Germinal center (tissue), 1 donor: Measurements from ENCODE around the gene ALDH18A1.
"Not testable (repeated sequence)": the region's sequence is repeated elsewhere in the genome, so short reads cannot be mapped to it uniquely, and the experiment has no call there.

ENCODE experiments used
- DNase-seq: peaks from one replicate; pipeline ENCODE4 v3.0.0; 2012; ENCODE audit warnings: mixed read lengths, low spot score

The ALDH18A1 gene

DNA sequence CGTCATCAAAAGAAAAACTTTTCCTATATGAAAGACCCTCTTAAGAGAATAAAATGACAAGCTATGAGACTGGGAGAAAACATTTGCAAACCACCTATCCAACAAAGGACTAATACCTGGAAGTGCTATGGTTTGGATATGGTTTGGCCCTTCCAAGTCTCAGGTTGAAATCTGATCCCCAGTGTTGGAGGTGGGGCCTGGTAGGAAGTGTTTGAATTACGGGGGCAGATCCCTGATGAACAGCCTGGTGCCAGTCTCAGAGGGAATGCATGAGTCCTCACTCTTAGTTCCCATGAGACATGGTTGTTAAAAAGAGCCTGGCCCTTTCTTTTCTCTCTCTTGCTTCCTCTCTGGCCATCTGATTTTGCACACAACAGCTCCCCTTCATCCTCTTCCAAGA, 6.3 kb downstream of the ALDH18A1 start:
- no peak for DNase-seq

DNA sequence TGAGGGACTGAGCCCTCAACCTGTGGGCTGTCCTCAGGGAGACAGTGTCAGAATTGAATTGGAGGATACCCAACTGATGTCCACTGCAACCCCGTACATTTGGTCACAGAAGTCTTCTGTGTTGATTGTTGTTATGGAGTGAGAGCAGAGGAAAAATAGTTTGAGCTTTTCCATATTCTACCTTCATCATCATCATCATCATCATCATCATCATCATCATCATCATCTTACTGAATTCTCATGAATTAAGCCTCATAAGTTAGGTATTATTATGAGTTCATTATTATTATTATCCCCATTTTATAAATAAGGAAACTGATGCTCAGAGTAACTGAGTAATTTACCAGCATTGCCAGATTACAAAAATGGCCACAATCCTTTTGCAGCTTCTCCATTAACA, 8.4 kb downstream of the ALDH18A1 start:
- no peak for DNase-seq

DNA sequence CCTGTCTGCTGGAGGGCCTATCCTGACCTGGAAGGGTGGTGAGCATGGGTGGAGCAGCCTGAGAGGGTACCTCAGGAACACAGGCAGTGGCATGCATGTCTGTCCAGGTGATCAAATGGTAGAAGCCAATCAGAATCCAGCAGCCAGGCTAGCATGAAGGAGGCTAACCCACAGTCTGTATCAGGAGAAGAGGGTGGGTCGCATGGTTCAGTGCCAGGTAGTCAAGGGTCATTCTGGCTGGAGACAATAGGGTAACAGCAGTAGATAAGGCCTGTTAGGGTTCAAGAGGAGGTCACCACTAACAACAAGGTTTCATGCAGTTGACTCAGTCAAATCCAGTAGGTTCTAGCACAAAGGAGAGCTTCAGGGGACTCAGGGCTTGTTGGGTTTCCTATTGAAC, 10.4 kb downstream of the ALDH18A1 start:
- no peak for DNase-seq

GRCh38 chr10:95644901-95645300, 11.6 kb downstream of the ALDH18A1 start:
- DNase-seq: no peak

- DNase-seq: no peak
These were observed 15.6 kb downstream of the ALDH18A1 start for GRCh38 chr10:95640891-95641315.

DNA sequence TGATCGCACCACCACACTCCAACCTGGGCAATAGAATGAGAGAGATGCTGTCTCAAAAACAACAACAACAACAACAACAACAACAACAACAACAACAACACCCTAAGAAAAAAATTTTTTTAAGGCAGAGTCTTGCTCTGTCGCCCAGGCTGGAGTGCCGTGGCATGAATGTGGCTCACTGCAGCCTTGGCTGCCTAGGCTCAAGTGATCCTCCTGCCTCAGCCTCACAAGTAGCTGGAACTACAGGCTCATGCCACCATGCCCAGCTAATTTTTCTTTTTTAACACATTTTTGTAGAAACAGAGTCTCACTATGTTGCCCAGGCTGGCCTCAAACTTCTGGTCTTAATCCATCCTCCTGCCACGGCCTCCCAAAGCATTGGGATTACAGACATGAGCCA, 18.6 kb downstream of the ALDH18A1 start:
- DNase-seq: no peak

GRCh38 chr10:95637140-95637539, 19.4 kb downstream of the ALDH18A1 start:
- no peak for DNase-seq

DNA sequence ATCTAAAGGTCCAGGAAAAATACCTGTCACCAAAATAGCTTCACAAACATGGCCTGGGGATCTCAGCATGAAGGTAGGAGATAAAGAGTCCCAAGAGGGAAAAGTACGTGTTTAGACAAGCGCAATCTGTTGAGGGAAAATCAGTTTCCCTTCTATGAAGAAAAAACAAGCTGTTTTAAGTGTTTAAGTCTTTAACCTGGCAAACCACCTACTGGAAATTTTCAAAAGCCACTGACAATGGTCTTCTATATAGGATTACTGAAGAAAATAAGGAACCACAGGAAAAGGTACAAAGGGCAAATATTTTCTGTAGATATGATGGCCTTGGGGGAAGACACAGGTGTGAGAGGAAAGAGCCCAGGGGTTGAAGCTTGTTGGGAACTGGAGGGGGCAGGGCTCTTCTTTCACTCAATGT, 21.2 kb downstream of the ALDH18A1 start:
- DNase-seq: no peak

DNA sequence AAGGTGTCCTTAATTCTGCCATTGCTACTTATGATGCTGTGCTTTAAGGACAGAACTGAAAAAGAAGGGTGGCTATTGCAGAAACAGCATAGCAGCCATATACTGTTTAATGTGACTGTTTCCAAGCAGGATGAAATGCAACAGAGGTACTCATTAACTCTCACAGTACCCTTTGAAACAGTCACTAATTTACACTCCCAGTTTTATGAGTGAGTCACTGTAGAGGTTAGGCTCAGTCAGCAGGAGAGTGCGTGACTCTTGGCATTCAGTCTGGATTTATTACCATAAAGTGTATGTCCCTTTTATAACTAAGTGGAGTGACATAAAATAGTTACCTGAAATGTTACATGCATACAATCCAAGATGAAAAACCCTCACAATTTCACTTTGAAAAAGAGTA, 27.7 kb downstream of the ALDH18A1 start:
- DNase-seq: no peak

DNA sequence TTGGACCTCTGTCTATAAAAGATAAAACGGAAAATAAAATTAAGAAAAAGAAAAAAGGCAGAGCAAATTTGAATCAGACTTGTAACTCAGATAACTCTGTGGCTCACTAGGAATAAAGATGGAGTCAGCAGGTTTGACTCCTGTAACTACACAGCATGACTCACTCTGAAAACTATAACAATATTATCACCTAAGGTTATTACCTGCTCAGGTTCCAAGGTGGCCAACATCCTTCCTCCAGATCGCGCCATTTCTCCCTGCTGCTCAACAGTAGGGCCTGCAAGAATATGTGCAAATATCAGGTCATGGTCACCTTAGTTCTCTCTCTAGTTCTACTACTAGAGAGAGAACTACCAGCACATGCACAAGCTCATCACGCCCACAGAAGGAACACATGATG, 30.0 kb downstream of the ALDH18A1 start:
- no peak for DNase-seq

DNA sequence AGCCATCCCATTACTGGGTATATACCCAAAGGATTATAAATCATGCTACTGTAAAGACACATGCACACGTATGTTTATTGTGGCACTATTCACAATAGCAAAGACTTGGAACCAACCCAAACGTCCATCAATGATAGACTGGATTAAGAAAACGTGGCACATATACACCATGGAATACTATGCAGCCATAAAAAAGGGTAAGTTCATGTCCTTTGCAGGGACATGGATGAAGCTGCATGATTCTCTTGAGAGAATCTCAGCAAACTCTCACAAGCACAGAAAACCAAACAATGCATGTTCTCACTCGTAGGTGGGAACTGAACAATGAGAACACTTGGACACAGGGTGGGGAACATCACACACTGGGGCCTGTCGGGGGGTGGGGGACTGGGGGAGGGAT, 36.1 kb downstream of the ALDH18A1 start:
- DNase-seq: not testable (repeated sequence)

DNA sequence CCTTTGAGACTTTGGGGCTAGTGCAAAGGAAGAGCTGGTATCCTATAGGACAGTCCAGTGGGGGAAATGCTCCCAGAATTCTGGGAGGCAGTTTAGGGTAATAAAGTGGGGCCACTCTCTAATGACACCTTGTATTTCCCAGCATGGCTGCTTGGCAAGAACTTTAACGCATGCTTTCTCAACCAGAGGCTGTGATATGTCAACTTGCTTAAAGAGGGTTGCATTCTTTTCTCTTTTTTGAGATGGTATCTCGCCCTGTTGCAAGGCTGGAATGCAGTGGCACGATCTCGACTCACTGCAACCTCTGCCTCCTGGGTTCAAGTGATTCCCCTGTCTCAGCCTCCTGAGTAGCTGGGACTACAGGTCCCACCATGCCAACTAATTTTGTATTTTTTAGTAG, 38.4 kb downstream of the ALDH18A1 start:
- DNase-seq: no peak

GRCh38 chr10:95616446-95616845, 40.1 kb downstream of the ALDH18A1 start:
- DNase-seq: no peak

GRCh38 chr10:95613330-95613729, 43.2 kb downstream of the ALDH18A1 start:
- DNase-seq: no peak

- DNase-seq: no peak
These were observed 45.8 kb downstream of the ALDH18A1 start for GRCh38 chr10:95610727-95611126.

DNA sequence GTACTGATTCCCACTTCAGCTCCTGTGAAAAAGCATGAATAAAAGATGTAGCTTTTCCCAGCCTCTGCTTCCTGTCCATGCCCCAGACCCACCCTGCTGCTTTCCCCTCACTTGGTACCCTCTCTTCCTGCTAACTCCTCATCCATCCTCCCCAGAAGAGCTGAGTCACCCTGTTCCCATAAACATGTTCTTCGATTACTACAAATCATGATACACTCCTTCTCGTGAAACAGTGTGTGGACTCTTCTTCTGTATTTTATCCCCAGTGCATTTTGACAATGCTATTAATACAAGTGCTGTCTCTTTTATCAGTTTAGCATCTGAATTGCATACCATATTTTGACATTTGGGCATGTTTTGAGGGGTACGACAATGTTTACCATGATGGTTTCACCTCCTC, 49.6 kb downstream of the ALDH18A1 start:
- no peak for DNase-seq

GRCh38 chr10:95605163-95605562, 51.3 kb downstream of the ALDH18A1 start:
- no peak for DNase-seq

- DNase-seq: no peak
These were observed 51.9 kb downstream of the ALDH18A1 start for GRCh38 chr10:95604630-95605029.

- DNase-seq: no peak
These were observed 54.1 kb downstream of the ALDH18A1 start for GRCh38 chr10:95602382-95602781.

- DNase-seq: peak; percentile 50
These were observed 55.3 kb downstream of the ALDH18A1 start for GRCh38 chr10:95601116-95601719.

- no peak for DNase-seq
These were observed 56.4 kb downstream of the ALDH18A1 start for GRCh38 chr10:95600158-95600557.

DNA sequence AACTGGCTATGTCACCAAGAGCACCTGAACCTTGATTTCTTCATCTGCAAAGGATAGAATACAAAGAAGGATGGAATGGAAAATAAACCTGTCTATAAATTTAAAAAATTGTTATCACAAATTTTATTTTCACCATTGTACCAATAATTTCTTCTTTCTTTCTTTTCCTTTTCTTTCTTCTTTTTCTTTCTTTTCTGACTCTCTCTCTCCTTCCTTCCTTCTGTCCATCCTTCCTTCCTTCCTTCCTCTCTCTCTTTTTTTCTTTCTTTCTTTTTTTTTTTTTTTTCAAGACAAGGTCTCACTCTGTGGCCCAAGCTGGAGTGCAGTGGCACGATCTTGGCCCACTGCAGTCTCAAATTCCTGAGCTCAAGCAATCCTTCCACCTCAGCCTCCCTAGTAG, 58.7 kb downstream of the ALDH18A1 start:
- DNase-seq: no peak

DNA sequence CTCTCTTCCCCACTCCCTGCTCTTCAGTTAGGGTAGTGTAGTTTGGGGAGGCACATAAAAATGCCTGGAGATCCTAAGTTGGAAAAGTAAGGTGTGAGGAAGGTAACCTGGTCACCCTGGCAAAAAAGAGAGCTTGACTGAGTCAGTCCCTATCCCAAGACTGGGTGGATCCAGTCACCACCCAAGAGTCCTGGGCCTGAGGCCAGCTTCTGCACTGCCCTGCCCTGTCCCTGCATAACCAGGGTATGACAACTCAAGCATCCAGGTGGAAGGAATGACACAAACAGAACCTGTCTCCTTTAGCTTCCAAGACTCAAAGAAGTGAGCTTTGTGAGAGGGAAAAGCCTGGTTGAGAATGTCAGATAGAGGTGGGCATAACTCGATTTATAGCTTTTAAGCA, 68.5 kb downstream of the ALDH18A1 start:
- DNase-seq: no peak

DNA sequence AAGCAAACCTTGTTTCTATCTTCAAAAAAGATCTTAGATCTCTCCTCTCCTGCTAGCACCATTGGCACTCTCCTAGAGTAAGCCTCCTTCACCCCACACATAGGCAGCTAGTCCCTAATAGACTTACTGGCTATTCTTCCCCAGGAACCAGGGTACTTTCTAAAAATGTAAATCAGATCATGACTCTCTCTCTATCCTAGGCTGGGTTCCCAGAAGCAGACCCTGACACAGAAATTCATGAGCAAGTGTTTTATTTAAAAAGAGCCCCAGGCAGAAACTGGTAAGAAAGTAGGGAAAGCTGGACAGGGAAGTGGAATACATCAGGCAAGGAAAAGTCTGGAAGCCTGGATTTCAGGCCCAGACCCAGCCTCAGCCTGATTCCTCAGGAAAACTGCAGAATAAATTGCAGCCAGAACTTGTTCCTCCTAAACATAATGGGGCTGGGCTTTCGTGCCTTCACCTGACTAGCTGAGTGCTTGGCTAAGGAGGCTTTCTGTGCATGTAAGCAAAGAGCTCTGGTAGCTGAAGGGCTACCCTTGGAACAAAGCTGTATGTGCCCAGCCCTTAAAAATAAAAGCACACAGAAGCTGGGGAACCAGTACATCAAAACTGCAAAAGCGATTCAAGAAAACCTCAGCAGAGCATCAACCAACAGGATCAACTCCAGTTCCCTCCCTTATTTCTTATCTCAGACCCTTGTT, 76.5 kb downstream of the ALDH18A1 start:
- DNase-seq: no peak
